Fibroblast of pulmonary artery (primary cell): Measurements from ENCODE around the gene HASPIN.

ENCODE experiments used
- DNase-seq: peaks from one replicate; pipeline ENCODE4 v3.0.0-alpha.2; 2010; ENCODE audit warnings: low read depth
- H3K4me3 ChIP-seq: replicated peaks from 2 replicates; pipeline ENCODE4 v1.5.1; 2011; ENCODE audit warnings: low read depth, mild to moderate bottlenecking, control low read depth, low read length, moderate library complexity
- CTCF ChIP-seq: IDR thresholded peaks from 2 replicates; pipeline ENCODE4 v1.5.1; 2011; ENCODE audit warnings: mild to moderate bottlenecking, control low read depth, low read length, inconsistent platforms; ENCODE audit errors: missing control alignments

HASPIN gene

GRCh38 chr17:3759597-3760216 is 36.0 kb downstream of the HASPIN start:
- TF ChIP-seq CTCF, result no peak
- no peak overlapping the region for H3K4me3 ChIP-seq
- no peak for DNase-seq

- no peak for DNase-seq
- H3K4me3 ChIP-seq, result no peak overlapping the region
- no peak for TF ChIP-seq CTCF
These were observed 37.6 kb downstream of the HASPIN start for GRCh38 chr17:3761036-3761917.

- no peak for DNase-seq
- H3K4me3 ChIP-seq, result no peak overlapping the region
- TF ChIP-seq CTCF, result no peak
These were observed 38.2 kb downstream of the HASPIN start for GRCh38 chr17:3761918-3762380.

GRCh38 chr17:3762922-3763776 is 39.4 kb downstream of the HASPIN start:
- H3K4me3 ChIP-seq, result no peak overlapping the region
- no peak for DNase-seq
- no peak for TF ChIP-seq CTCF

GRCh38 chr17:3763777-3764170 is 40.1 kb downstream of the HASPIN start:
- DNase-seq, result no peak
- no peak for TF ChIP-seq CTCF
- no peak overlapping the region for H3K4me3 ChIP-seq

- DNase-seq, result no peak
- no peak for TF ChIP-seq CTCF
- H3K4me3 ChIP-seq, result no peak overlapping the region
These were observed 42.3 kb downstream of the HASPIN start for GRCh38 chr17:3765981-3766380.
